Hepatocyte (in vitro differentiated cells): ENCODE data around the gene S100A3. TPM values are rescaled to one million over a fixed set of nuclear protein-coding genes. Genes with fewer than 3 reads are reported as not detected.
"Not testable (repeated sequence)": the region's sequence is repeated elsewhere in the genome, so short reads cannot be mapped to it uniquely, and the experiment has no call there.

Experiments used
- DNase-seq: peaks from one replicate; pipeline ENCODE4 v3.0.0-alpha.2; 2016; ENCODE audit warnings: low spot score
- H2AFZ ChIP-seq: fragments of 200-600 bp; sonication (generic); 2 replicates; pipeline ENCODE4 v1.6.0; 2016; ENCODE audit warnings: antibody characterized with exemption, mild to moderate bottlenecking
- H3K27ac ChIP-seq: fragments of 200-600 bp; sonication (generic); 2 replicates; pipeline ENCODE4 v1.5.1; 2016; ENCODE audit warnings: mild to moderate bottlenecking
- H3K27me3 ChIP-seq: fragments of 200-600 bp; sonication (generic); 2 replicates; pipeline ENCODE4 v1.6.1; 2016
- H3K36me3 ChIP-seq: fragments of 200-600 bp; sonication (generic); replicated peaks from 2 replicates; pipeline ENCODE4 v1.5.1; 2016; ENCODE audit warnings: low read depth; ENCODE audit not compliant: insufficient read depth
- H3K4me1 ChIP-seq: fragments of 200-600 bp; sonication (generic); 2 replicates; pipeline ENCODE4 v1.5.1; 2016; ENCODE audit warnings: mild to moderate bottlenecking, moderate library complexity; ENCODE audit not compliant: insufficient read depth
- H3K4me2 ChIP-seq: fragments of 200-600 bp; sonication (generic); 2 replicates; pipeline ENCODE4 v1.6.0; 2016
- H3K4me3 ChIP-seq: fragments of 200-600 bp; sonication (generic); 2 replicates; pipeline ENCODE4 v1.5.1; 2016; ENCODE audit warnings: mild to moderate bottlenecking
- H3K79me2 ChIP-seq: fragments of 200-600 bp; sonication (generic); 2 replicates; pipeline ENCODE4 v1.6.0; 2017; ENCODE audit warnings: mild to moderate bottlenecking
- H3K9me2 ChIP-seq: fragments of 200-600 bp; sonication (generic); replicated peaks from 2 replicates; pipeline ENCODE4 v1.6.0; 2017; ENCODE audit warnings: mild to moderate bottlenecking; ENCODE audit not compliant: insufficient read depth
- H3K9me3 ChIP-seq: fragments of 200-600 bp; sonication (generic); 2 replicates; pipeline ENCODE4 v1.5.1; 2016; ENCODE audit warnings: low read depth, mild to moderate bottlenecking
- H4K20me1 ChIP-seq: fragments of 200-600 bp; sonication (generic); 2 replicates; pipeline ENCODE4 v1.6.0; 2016; ENCODE audit warnings: mild to moderate bottlenecking; ENCODE audit not compliant: insufficient read depth, poor library complexity, severe bottlenecking
- CTCF ChIP-seq: fragments of 200-600 bp; sonication (generic); IDR thresholded peaks from 2 replicates; pipeline ENCODE4 v1.5.1; 2016; ENCODE audit warnings: antibody characterized with exemption, mild to moderate bottlenecking; ENCODE audit not compliant: poor library complexity
- EZH2 ChIP-seq: fragments of 200-600 bp; sonication (generic); IDR thresholded peaks from 2 replicates; pipeline ENCODE4 v1.6.1; 2016; ENCODE audit warnings: antibody characterized with exemption, mild to moderate bottlenecking, borderline replicate concordance
- EZH2phosphoT487 ChIP-seq: fragments of 200-600 bp; sonication (generic); IDR thresholded peaks from one replicate; pipeline ENCODE4 v1.6.1; 2018; ENCODE audit warnings: antibody characterized with exemption, mild to moderate bottlenecking, low read depth, moderate library complexity; ENCODE audit not compliant: unreplicated experiment, severe bottlenecking
- WGBS: methylation state at CpG from one replicate; pipeline ENCODE4 v1.1.6; 2016; ENCODE audit warnings: low lambda C conversion rate; ENCODE audit errors: missing lambda C conversion rate; 5-methylcytosine and 5-hydroxymethylcytosine counted together
- polyA plus RNA-seq: library from polyadenylated mRNA; unstranded; fragments of >200 nt; fragmentation: Nextera tagmentation; extraction: Ambion mirVana; gene quantifications from 2 replicates; pipeline ENCODE4 v1.2.1, GENCODE V29; 2016
- total RNA-seq: library from RNA; depleted of rRNA; stranded (reverse); fragments of >200 nt; gene quantifications from 2 replicates; pipeline ENCODE4 v1.2.3, GENCODE V29; 2014

S100A3 gene
- total and polyA plus RNA-seq, 2 experiments from 2014 or later: 1.9 to 2.7 TPM

DNA sequence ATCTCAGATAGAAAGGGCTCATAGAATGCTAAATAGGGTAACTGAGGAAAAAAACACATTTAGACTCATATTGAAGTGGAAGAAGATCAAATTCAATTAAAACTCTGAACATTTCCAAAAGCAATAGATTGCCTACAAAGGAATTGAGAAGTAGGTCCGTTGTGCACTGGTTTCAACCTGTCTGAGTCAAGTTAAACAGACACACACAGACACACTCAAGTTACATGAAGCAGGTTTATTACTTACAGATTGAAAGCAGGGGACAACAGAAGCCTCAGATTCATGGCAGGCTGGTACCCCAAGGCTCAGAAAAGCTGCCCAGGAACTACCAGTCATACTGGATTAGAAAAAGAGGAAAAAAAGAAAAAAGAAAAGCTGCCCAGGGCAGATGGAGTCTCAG lies 37.3 kb upstream of the S100A3 start:
- H3K4me1 ChIP-seq: no peaks in the 10 kb centered on the region
- no peaks in the 10 kb centered on the region for H3K27me3 ChIP-seq
- no peaks in the 10 kb centered on the region for H4K20me1 ChIP-seq
- H3K27ac ChIP-seq: no peak overlapping the region
- H3K79me2 ChIP-seq: no peaks in the 10 kb centered on the region
- TF ChIP-seq EZH2 (no peak), EZH2phosphoT487 (no peak), CTCF (no peak)
- WGBS: 32% methylated on average over 1 of the region's 1 CpG
- H3K4me3 ChIP-seq: no peak overlapping the region
- H3K9me3 ChIP-seq: no peaks in the 10 kb centered on the region
- no peak for DNase-seq
- H3K4me2 ChIP-seq: no peak overlapping the region
- no peaks in the 10 kb centered on the region for H3K36me3 ChIP-seq
- H3K9me2 ChIP-seq: no peaks in the 10 kb centered on the region
- no peak overlapping the region for H2AFZ ChIP-seq

- 64% methylated on average over 1 of the region's 1 CpG for WGBS
- Histone ChIP-seq H3K9me2 (no peaks in the 10 kb centered on the region), H4K20me1 (no peaks in the 10 kb centered on the region), H3K79me2 (no peaks in the 10 kb centered on the region), H3K4me3 (no peak overlapping the region), H3K9me3 (no peaks in the 10 kb centered on the region), H3K27ac (no peak overlapping the region), H3K4me1 (no peaks in the 10 kb centered on the region), H3K4me2 (no peak overlapping the region), H3K27me3 (no peaks in the 10 kb centered on the region), H3K36me3 (no peaks in the 10 kb centered on the region), H2AFZ (no peak overlapping the region)
- DNase-seq: no peak
- TF ChIP-seq EZH2 (no peak), EZH2phosphoT487 (no peak), CTCF (no peak)
These were observed 35.9 kb upstream of the S100A3 start for GRCh38 chr1:153585006-153585405.

DNA sequence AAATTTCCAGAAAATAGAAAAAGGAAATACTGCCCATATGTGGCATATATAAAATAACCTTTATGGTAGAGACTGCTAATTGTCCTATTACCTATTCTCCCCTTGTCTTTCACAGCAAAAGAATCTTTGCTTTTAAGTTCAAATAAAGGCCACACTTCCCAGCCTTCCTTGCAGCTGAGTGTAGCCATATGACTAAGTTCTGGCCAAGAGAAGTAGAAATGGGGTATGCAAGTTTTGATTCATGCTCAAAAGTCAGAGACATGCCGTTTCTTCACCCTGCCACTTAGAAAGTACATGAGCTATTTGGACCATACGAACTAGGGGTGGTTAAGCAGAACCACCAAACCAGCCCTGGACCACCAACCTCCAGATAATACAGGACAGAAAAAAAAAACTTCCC lies 34.9 kb upstream of the S100A3 start:
- WGBS: 92% methylated on average over 2 of the region's 2 CpGs
- TF ChIP-seq CTCF: no peak
- TF ChIP-seq EZH2: no peak
- no peak for TF ChIP-seq EZH2phosphoT487
- no peak overlapping the region for H3K27ac ChIP-seq

GRCh38 chr1:153583514-153583913 lies 34.5 kb upstream of the S100A3 start:
- H3K4me1 ChIP-seq, H2AFZ ChIP-seq, H3K4me3 ChIP-seq, H3K4me2 ChIP-seq, H3K9me3 ChIP-seq, H3K36me3 ChIP-seq, H4K20me1 ChIP-seq, H3K27ac ChIP-seq, H3K9me2 ChIP-seq, DNase-seq, H3K27me3 ChIP-seq, H3K79me2 ChIP-seq: not testable (repeated sequence)
- 49% methylated on average over 3 of the region's 3 CpGs for WGBS

More for the DNA sequence above, 34.9 kb upstream of the S100A3 start:
- Histone ChIP-seq H2AFZ (no peak overlapping the region), H3K4me1 (no peaks in the 10 kb centered on the region), H3K9me3 (no peaks in the 10 kb centered on the region), H3K79me2 (no peaks in the 10 kb centered on the region), H3K9me2 (no peaks in the 10 kb centered on the region), H3K4me2 (no peak overlapping the region), H3K27me3 (no peaks in the 10 kb centered on the region), H3K4me3 (no peak overlapping the region), H3K36me3 (no peaks in the 10 kb centered on the region), H4K20me1 (no peaks in the 10 kb centered on the region)
- DNase-seq: no peak

- not testable (repeated sequence) for H3K9me3 ChIP-seq, H2AFZ ChIP-seq, DNase-seq, H4K20me1 ChIP-seq, H3K9me2 ChIP-seq, H3K27ac ChIP-seq, H3K4me1 ChIP-seq, H3K27me3 ChIP-seq, H3K4me2 ChIP-seq, H3K79me2 ChIP-seq, H3K36me3 ChIP-seq, H3K4me3 ChIP-seq
- 100% methylated on average over 1 of the region's 34 CpGs for WGBS
These were observed 33.8 kb upstream of the S100A3 start for GRCh38 chr1:153582836-153583235.
